Fibroblast of the conjunctiva (primary cell): ENCODE measurements around the gene LRMDA.

Experiments used
- DNase-seq: peaks from one replicate; pipeline ENCODE4 v3.0.0-alpha.2; 2010; ENCODE audit warnings: low read depth

Gene LRMDA

GRCh38 chr10:76086170-76086760 lies 654.8 kb downstream of the LRMDA start:
- DNase-seq = no peak

GRCh38 chr10:76086761-76087639 lies 655.6 kb downstream of the LRMDA start:
- no peak for DNase-seq

- no peak for DNase-seq
These were observed 656.6 kb downstream of the LRMDA start for GRCh38 chr10:76088008-76088407.

- no peak for DNase-seq
These were observed 657.6 kb downstream of the LRMDA start for GRCh38 chr10:76088980-76089379.

- no peak for DNase-seq
These were observed 658.2 kb downstream of the LRMDA start for GRCh38 chr10:76089556-76090180.

- DNase-seq = no peak
These were observed 660.5 kb downstream of the LRMDA start for GRCh38 chr10:76091926-76092325.

GRCh38 chr10:76106611-76107010 lies 675.2 kb downstream of the LRMDA start:
- DNase-seq = no peak

GRCh38 chr10:76108563-76109359 lies 677.3 kb downstream of the LRMDA start:
- no peak for DNase-seq

GRCh38 chr10:76111404-76111803 lies 680.0 kb downstream of the LRMDA start:
- no peak for DNase-seq

GRCh38 chr10:76111986-76112825 lies 680.8 kb downstream of the LRMDA start:
- no peak for DNase-seq

- DNase-seq = no peak
These were observed 681.4 kb downstream of the LRMDA start for GRCh38 chr10:76112826-76113150.

- no peak for DNase-seq
These were observed 682.5 kb downstream of the LRMDA start for GRCh38 chr10:76113952-76114351.

- DNase-seq = no peak
These were observed 683.2 kb downstream of the LRMDA start for GRCh38 chr10:76114581-76115001.

- DNase-seq = no peak
These were observed 683.7 kb downstream of the LRMDA start for GRCh38 chr10:76115131-76115470.

GRCh38 chr10:76115471-76116155 lies 684.2 kb downstream of the LRMDA start:
- DNase-seq = no peak

GRCh38 chr10:76116523-76116922 lies 685.1 kb downstream of the LRMDA start:
- no peak for DNase-seq

- peak; percentile 16 for DNase-seq
These were observed 686.5 kb downstream of the LRMDA start for GRCh38 chr10:76117949-76118348.

GRCh38 chr10:76119036-76119435 lies 687.6 kb downstream of the LRMDA start:
- no peak for DNase-seq

GRCh38 chr10:76119515-76119914 lies 688.1 kb downstream of the LRMDA start:
- peak; percentile 55 for DNase-seq

- DNase-seq = no peak
These were observed 690.6 kb downstream of the LRMDA start for GRCh38 chr10:76122056-76122455.

- no peak for DNase-seq
These were observed 692.9 kb downstream of the LRMDA start for GRCh38 chr10:76124280-76124679.
